Upper lobe of left lung (tissue), 6 donors: Measurements from ENCODE around the gene CARD19. TPM values are rescaled to one million over a fixed set of nuclear protein-coding genes. Genes with fewer than 3 reads are reported as not detected.

Experiments used
- ATAC-seq, 2 donors: fragments of 200-7000 bp; cut with Tn5 transposase; one replicate each; pipeline ENCODE4 v1.9.1; 2022; ENCODE audit warnings: mild to moderate bottlenecking in 2 of 2, moderate library complexity in 2 of 2; ENCODE audit not compliant: low FRiP score in 2 of 2
- DNase-seq, 2 donors: peaks; one replicate each; pipeline ENCODE4 v3.0.0-alpha.2; 2019 to 2020
- H3K27ac ChIP-seq, 4 donors: fragments of 200-600 bp; sonication (generic); one replicate each; pipeline ENCODE4 v1.5.1; 2016 to 2019
- H3K27me3 ChIP-seq, 4 donors: fragments of 200-600 bp; sonication (generic); one replicate each; pipeline ENCODE4 v1.5.1; 2017 to 2019
- H3K36me3 ChIP-seq, 4 donors: fragments of 200-600 bp; sonication (generic); one replicate each; pipeline ENCODE4 v1.5.1; 2016 to 2019
- H3K4me1 ChIP-seq, 4 donors: fragments of 200-600 bp; sonication (generic); one replicate each; pipeline ENCODE4 v1.5.1; 2018 to 2019
- H3K4me3 ChIP-seq, 4 donors: fragments of 200-600 bp; sonication (generic); one replicate each; pipeline ENCODE4 v1.5.1; 2017 to 2019; ENCODE audit warnings: mild to moderate bottlenecking in 2 of 4, moderate library complexity in 1 of 4
- H3K9me3 ChIP-seq, 4 donors: fragments of 200-600 bp; sonication (generic); one replicate each; pipeline ENCODE4 v1.5.1; 2018 to 2019
- EP300 ChIP-seq, 4 donors: sonication (generic); formaldehyde crosslinking; IDR thresholded peaks; one replicate each; pipeline ENCODE4 v1.5.1; 2017; ENCODE audit warnings: antibody characterized with exemption in 4 of 4, control low read depth in 2 of 4
- POLR2A ChIP-seq, 4 donors: fragments of 450-650 bp; IDR thresholded peaks; one replicate each; pipeline ENCODE4 v1.5.1; 2016 to 2017; ENCODE audit warnings: antibody characterized with exemption in 4 of 4, mild to moderate bottlenecking in 2 of 4
- POLR2AphosphoS5 ChIP-seq, 2 donors: sonication (generic); formaldehyde crosslinking; IDR thresholded peaks; one replicate each; pipeline ENCODE4 v1.5.1; 2017; ENCODE audit warnings: antibody characterized with exemption in 2 of 2
- WGBS, 2 donors: methylation state at CpG; one replicate each; pipeline ENCODE4 v1.1.5; 2017 to 2018; 5-methylcytosine and 5-hydroxymethylcytosine counted together
- total RNA-seq, 6 donors: library from RNA; depleted of rRNA in 4 of 6; stranded (reverse); fragments of >200 nt in 4 of 6; gene quantifications; one replicate each; pipeline versions ENCODE4 v1.1.0 to v1.2.1, GENCODE V29; 2016 to 2021
- TF ChIP-seq, protein P1 (sequence below), 6 experiments: fragments of 450-650 bp in 4 of 6; fragments of 200-600 bp in 2 of 6; sonication (generic) in 2 of 6; IDR thresholded peaks; one replicate each; pipeline ENCODE4 v1.5.1; 2016 to 2019; ENCODE audit warnings: antibody characterized with exemption in 6 of 6
- donor health status: DM: no; HTN: no; CAD: no; lungs with moderate emphysema.
- donor health status: DM: no; HTN: yes; CAD: no; lungs with severe emphysema.

Gene CARD19
- total RNA-seq, 6 donors from 2014 or later, result 34.7 to 92.3 (median 41.7) TPM

DNA sequence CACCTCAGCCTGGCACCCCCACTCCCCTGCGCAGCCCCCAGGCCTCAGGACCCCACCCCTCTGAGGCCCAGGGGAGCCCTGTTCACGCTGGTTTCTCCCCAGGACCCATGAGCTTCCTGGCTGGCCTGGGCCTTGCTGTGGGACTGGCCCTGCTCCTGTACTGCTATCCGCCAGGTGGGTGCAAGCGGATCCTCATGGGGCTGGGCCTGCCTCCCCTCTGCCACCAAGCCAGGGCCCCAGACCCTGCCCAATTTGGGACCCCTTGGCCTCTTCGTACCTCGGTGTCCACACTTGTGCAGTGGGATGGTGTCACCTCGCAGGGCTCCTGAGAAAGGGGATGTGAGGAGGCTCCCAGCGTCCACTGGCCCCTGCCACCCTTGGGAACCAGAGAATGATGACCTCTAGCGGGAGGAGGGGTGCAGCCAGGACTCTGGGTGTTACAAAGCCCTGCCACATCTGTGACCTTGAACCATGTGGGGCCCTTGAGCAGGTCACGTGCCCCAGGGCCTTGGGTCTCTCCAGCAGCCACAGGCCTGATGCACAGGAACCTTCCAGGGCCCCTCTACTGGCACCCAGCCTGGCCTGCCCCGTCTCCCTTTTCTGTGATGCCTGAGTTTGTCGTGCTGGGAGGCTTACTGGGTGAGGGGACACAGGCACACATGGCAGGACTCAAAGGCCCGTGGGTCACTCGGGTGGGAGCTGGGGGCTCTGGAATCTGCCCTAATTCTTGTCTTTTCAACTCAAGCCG lies 16.3 kb downstream of the CARD19 start:
- ATAC-seq, result no peak
- H3K27ac ChIP-seq, result peak overlapping the region; percentile 46 to 95 (median 74)
- H3K9me3 ChIP-seq, result no peaks in the 10 kb centered on the region
- peak in 1 of 2 donors; percentile 46 for DNase-seq
- no peak overlapping the region for H3K4me3 ChIP-seq
- H3K27me3 ChIP-seq, result no peaks in the 10 kb centered on the region
- WGBS, 2 donors, result 70 to 97% methylated on average over 2 to 8 of the region's 15 CpGs
- TF ChIP-seq POLR2A (IDR thresholded peaks at IDR 0.05) (no peak), POLR2AphosphoS5 (IDR thresholded peaks at IDR 0.05) (no peak), EP300 (IDR thresholded peaks at IDR 0.05) (no peak)
- TF ChIP-seq, protein P1, sequence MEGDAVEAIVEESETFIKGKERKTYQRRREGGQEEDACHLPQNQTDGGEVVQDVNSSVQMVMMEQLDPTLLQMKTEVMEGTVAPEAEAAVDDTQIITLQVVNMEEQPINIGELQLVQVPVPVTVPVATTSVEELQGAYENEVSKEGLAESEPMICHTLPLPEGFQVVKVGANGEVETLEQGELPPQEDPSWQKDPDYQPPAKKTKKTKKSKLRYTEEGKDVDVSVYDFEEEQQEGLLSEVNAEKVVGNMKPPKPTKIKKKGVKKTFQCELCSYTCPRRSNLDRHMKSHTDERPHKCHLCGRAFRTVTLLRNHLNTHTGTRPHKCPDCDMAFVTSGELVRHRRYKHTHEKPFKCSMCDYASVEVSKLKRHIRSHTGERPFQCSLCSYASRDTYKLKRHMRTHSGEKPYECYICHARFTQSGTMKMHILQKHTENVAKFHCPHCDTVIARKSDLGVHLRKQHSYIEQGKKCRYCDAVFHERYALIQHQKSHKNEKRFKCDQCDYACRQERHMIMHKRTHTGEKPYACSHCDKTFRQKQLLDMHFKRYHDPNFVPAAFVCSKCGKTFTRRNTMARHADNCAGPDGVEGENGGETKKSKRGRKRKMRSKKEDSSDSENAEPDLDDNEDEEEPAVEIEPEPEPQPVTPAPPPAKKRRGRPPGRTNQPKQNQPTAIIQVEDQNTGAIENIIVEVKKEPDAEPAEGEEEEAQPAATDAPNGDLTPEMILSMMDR (IDR thresholded peaks at IDR 0.05), result no peak
- H3K36me3 ChIP-seq, result peaks cover 3 to 60% (median 31%) of the 10 kb centered on the region in 4 donors
- H3K4me1 ChIP-seq, result peaks cover 24 to 41% (median 33%) of the 10 kb centered on the region in 4 donors

DNA sequence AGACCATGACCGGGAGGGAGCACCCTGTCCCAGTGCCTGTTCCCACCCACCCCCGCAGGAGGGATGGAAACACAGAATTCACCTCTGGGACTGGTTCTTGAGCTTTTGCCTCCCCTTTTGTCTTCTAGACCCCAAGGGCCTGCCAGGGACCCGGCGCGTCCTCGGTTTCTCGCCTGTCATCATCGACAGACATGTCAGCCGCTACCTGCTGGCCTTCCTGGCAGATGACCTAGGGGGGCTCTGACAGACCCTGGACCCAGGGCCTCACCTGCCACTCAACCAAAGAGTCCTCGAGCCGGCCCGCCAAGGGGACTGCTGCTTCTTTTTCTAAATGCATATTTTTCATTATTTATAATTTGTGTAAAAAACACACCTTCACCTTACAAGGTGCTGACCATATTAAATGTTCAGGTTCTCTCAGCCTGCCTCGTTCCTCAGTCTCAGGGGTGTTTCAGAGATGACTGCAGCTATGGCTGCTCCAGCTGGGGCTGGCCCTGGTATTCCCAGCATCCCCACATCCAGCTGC lies 16.9 kb downstream of the CARD19 start:
- ATAC-seq (no peak), DNase-seq (peak; percentile 21 to 63)
- H3K27ac ChIP-seq, result peak overlapping the region; percentile 46 to 95 (median 74)
- no peaks in the 10 kb centered on the region for H3K27me3 ChIP-seq
- H3K4me3 ChIP-seq, result no peak overlapping the region
- WGBS, 2 donors, result 89 to 95% methylated on average over 13 of the region's 13 CpGs
- no peaks in the 10 kb centered on the region for H3K9me3 ChIP-seq
- H3K4me1 ChIP-seq, result peaks cover 22 to 35% (median 29%) of the 10 kb centered on the region in 4 donors
- TF ChIP-seq POLR2AphosphoS5 (IDR thresholded peaks at IDR 0.05) (no peak), POLR2A (IDR thresholded peaks at IDR 0.05) (no peak), EP300 (IDR thresholded peaks at IDR 0.05) (no peak)
- TF ChIP-seq, protein P1 (IDR thresholded peaks at IDR 0.05), result no peak
- H3K36me3 ChIP-seq, result peaks cover 3 to 55% (median 29%) of the 10 kb centered on the region in 4 donors

GRCh38 chr9:93114169-93114983 lies 18.4 kb downstream of the CARD19 start:
- Histone ChIP-seq H3K4me1 (peaks cover 18 to 31% (median 27%) of the 10 kb centered on the region in 4 donors), H3K9me3 (no peaks in the 10 kb centered on the region), H3K4me3 (no peak overlapping the region), H3K27me3 (no peaks in the 10 kb centered on the region), H3K36me3 (peaks cover 3 to 45% (median 21%) of the 10 kb centered on the region in 4 donors), H3K27ac (peak overlapping the region; percentile 58 to 95 (median 74))
- ATAC-seq (no peak), DNase-seq (peak in 1 of 2 donors; percentile 43)
- 78 to 90% methylated on average over 2 to 14 of the region's 17 CpGs for WGBS, 2 donors
- TF ChIP-seq EP300 (IDR thresholded peaks at IDR 0.05) (no peak), POLR2A (IDR thresholded peaks at IDR 0.05) (no peak), POLR2AphosphoS5 (IDR thresholded peaks at IDR 0.05) (no peak)
- TF ChIP-seq, protein P1 (IDR thresholded peaks at IDR 0.05), result no peak

GRCh38 chr9:93114984-93115335 lies 18.9 kb downstream of the CARD19 start:
- peaks cover 3 to 42% (median 21%) of the 10 kb centered on the region in 4 donors for H3K36me3 ChIP-seq
- DNase-seq (peak in 1 of 2 donors; percentile 14), ATAC-seq (no peak)
- no peak for TF ChIP-seq EP300 (IDR thresholded peaks at IDR 0.05)
- TF ChIP-seq, protein P1 (IDR thresholded peaks at IDR 0.05), result no peak
- no peak for TF ChIP-seq POLR2A (IDR thresholded peaks at IDR 0.05)
- no peak for TF ChIP-seq POLR2AphosphoS5 (IDR thresholded peaks at IDR 0.05)
- WGBS, 2 donors, result 59 to 69% methylated on average over 2 to 5 of the region's 5 CpGs
- no peaks in the 10 kb centered on the region for H3K9me3 ChIP-seq
- peaks cover 18 to 31% (median 29%) of the 10 kb centered on the region in 4 donors for H3K4me1 ChIP-seq
- H3K27ac ChIP-seq, result peak overlapping the region; percentile 58 to 95 (median 74)
- no peak overlapping the region for H3K4me3 ChIP-seq
- no peaks in the 10 kb centered on the region for H3K27me3 ChIP-seq
